Activated naive CD8-positive, alpha-beta T cell treated with anti-CD3 and anti-CD28 coated beads, Interleukin-2, amount 10 ng/mL, durations not matched to agents 7 days and 5 days (primary cell): ENCODE results near the gene SPECC1. TPM values are rescaled to one million over a fixed set of nuclear protein-coding genes. Genes with fewer than 3 reads are reported as not detected.
"Not testable (repeated sequence)": the region's sequence is repeated elsewhere in the genome, so short reads cannot be mapped to it uniquely, and the experiment has no call there.

ENCODE experiments used
- ATAC-seq: fragments of 150-1000 bp; cut with Tn5 transposase; one replicate; pipeline ENCODE4 v1.10.0; 2021; ENCODE audit warnings: low read depth, moderate library complexity
- POLR2A ChIA-PET: fragments of 350-600 bp; sonication (Branson Sonifier 250); formaldehyde crosslinking; loops from one replicate; lab custom pipeline; 2021; ENCODE audit warnings: antibody characterized with exemption; lab: Charles Lee
- DNase-seq: peaks from one replicate; pipeline ENCODE4 v3.0.0; 2021
- H3K27ac Mint-ChIP-seq: one replicate; pipeline ENCODE4 v1.8.0; 2022; ENCODE audit warnings: mild to moderate bottlenecking, mixed read lengths
- H3K27me3 Mint-ChIP-seq: one replicate; pipeline ENCODE4 v1.8.0; 2022; ENCODE audit warnings: mild to moderate bottlenecking, moderate library complexity, mixed read lengths
- H3K36me3 Mint-ChIP-seq: one replicate; pipeline ENCODE4 v1.8.0; 2021; ENCODE audit warnings: mild to moderate bottlenecking, mixed read lengths
- H3K4me1 Mint-ChIP-seq: one replicate; pipeline ENCODE4 v1.8.0; 2021; ENCODE audit warnings: mixed read lengths
- H3K4me3 Mint-ChIP-seq: one replicate; pipeline ENCODE4 v1.8.0; 2022; ENCODE audit warnings: mild to moderate bottlenecking, moderate library complexity, mixed read lengths
- H3K9me3 Mint-ChIP-seq: one replicate; pipeline ENCODE4 v1.8.0; 2021; ENCODE audit warnings: mixed read lengths
- total RNA-seq, 2 experiments: library from RNA; stranded (reverse); gene quantifications; one replicate each; pipeline ENCODE4 v1.2.3, GENCODE V29; 2021

Gene SPECC1
- total RNA-seq, 2 experiments from 2014 or later, result 8.3 to 10.0 TPM

- POLR2A ChIA-PET, result no interaction called here
- peaks cover 3% of the 10 kb centered on the region for H3K9me3 Mint-ChIP-seq
- ATAC-seq, result no peak
- no peak for DNase-seq
- H3K4me1 Mint-ChIP-seq, result no peaks in the 10 kb centered on the region
- H3K27ac Mint-ChIP-seq, result no peak overlapping the region
- H3K36me3 Mint-ChIP-seq, result no peaks in the 10 kb centered on the region
- H3K27me3 Mint-ChIP-seq, result peaks cover 20% of the 10 kb centered on the region
- H3K4me3 Mint-ChIP-seq, result no peak overlapping the region
Measured at GRCh38 chr17:20216853-20217252, 207.7 kb downstream of the SPECC1 start.

DNA sequence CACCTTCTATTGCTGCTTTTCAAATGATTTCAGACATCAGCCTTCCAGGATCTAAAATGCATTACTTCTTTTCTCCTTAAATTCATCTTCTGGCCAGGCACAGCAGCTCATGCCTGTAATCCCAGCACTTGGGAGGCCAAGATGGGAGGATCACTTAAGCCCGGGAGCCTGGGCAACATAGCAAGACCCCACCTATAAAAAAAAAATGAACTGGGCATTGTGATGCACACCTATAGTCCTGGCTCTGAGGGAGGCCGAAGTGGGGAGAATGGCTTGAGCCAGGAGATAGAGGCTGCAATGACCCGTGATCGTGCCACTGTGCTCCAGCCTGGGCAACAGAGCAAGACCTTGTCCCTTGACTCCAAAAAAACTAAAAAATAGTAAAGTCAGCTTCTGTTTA lies 208.5 kb downstream of the SPECC1 start:
- no peak overlapping the region for H3K4me3 Mint-ChIP-seq
- H3K36me3 Mint-ChIP-seq, result no peaks in the 10 kb centered on the region
- peaks cover 20% of the 10 kb centered on the region for H3K27me3 Mint-ChIP-seq

DNA sequence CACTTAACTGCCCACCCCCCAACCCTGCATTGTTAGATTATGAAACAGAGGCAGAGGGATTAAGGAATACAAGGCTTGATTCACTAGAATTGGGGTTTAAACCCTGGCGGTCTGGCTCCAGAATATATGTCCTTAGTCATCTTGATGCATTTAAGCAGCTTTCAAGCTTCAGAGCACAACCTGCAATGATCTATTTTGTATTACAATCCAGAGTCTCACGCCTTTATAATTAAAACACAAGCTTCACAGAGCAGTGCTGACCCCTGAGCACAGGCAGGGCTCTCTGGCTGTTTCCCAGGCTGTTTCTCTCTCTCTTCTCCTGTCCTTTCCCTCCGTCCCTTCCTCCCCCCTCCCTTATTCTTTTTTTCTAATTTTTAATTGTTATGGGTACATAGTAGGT lies 209.1 kb downstream of the SPECC1 start:
- ATAC-seq, result no peak
- POLR2A ChIA-PET, result no interaction called here
- no peak for DNase-seq
- H3K4me3 Mint-ChIP-seq, result no peak overlapping the region
- no peak overlapping the region for H3K27ac Mint-ChIP-seq
- no peaks in the 10 kb centered on the region for H3K4me1 Mint-ChIP-seq
- H3K36me3 Mint-ChIP-seq, result no peaks in the 10 kb centered on the region
- no peaks in the 10 kb centered on the region for H3K9me3 Mint-ChIP-seq
- H3K27me3 Mint-ChIP-seq, result peaks cover 18% of the 10 kb centered on the region

More for the DNA sequence above, 208.5 kb downstream of the SPECC1 start:
- DNase-seq (no peak), ATAC-seq (no peak)
- Mint-ChIP-seq H3K27ac (no peak overlapping the region), H3K9me3 (no peaks in the 10 kb centered on the region), H3K4me1 (no peaks in the 10 kb centered on the region)
- POLR2A ChIA-PET, result no interaction called here

DNA sequence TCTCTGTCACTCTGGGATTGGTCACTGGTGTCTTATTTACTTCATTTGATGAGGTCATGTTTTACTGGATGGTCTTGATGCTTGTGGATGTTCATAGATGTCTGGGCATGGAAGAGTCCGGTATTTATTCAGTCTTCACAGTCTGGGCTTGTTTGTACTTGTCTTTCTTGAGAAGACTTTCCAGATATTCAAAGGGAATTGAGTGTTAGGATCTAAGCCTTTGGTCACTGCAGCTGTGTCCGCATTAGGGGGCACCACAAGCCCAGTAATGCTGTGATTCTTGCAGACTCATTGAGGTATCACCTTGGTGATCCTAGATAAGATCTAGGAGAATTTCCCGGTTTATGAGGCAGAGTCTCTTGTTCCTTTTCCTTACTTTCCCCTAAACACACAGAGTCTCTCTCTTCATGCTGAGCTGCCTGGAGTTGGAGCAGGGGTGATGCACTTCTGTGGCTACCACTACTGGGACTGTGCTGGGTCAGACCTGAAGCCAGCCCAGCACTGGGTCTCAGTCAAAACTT lies 214.7 kb downstream of the SPECC1 start:
- ATAC-seq (no peak), DNase-seq (no peak)
- Mint-ChIP-seq H3K4me3 (no peak overlapping the region), H3K27me3 (peaks cover 18% of the 10 kb centered on the region), H3K9me3 (no peaks in the 10 kb centered on the region), H3K4me1 (peaks cover 6% of the 10 kb centered on the region), H3K27ac (no peak overlapping the region), H3K36me3 (no peaks in the 10 kb centered on the region)
- POLR2A ChIA-PET, result interaction anchor here (0.7 kb wide), 1 partner anchor 74 kb away, joined by 7 read pairs; no protein-coding TSS in a partner anchor

DNA sequence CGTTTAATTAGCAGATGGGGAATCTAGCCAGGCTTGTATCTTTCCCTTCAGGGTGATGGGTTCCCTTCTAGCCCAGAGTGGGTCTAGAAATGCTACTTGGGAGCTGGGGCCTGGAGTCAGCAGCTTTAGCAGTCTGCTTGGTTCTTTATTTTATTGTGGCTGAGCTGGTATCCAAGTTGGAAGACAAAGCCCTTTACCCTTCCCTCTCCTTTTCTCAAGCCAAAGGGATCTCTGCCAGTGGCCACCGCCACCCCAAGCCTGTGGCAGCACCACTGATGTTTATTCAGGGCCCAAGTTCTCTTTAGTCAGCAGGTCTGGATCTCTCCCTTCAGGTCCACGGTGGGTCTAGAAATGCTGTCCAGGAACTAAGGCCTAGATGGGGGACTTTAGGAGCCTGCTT lies 215.2 kb downstream of the SPECC1 start:
- H3K4me3 Mint-ChIP-seq, result no peak overlapping the region
- DNase-seq, result no peak
- ATAC-seq, result no peak
- H3K4me1 Mint-ChIP-seq, result peaks cover 6% of the 10 kb centered on the region
- H3K36me3 Mint-ChIP-seq, result no peaks in the 10 kb centered on the region
- POLR2A ChIA-PET, result no interaction called here
- peaks cover 17% of the 10 kb centered on the region for H3K27me3 Mint-ChIP-seq
- H3K27ac Mint-ChIP-seq, result no peak overlapping the region
- no peaks in the 10 kb centered on the region for H3K9me3 Mint-ChIP-seq

DNA sequence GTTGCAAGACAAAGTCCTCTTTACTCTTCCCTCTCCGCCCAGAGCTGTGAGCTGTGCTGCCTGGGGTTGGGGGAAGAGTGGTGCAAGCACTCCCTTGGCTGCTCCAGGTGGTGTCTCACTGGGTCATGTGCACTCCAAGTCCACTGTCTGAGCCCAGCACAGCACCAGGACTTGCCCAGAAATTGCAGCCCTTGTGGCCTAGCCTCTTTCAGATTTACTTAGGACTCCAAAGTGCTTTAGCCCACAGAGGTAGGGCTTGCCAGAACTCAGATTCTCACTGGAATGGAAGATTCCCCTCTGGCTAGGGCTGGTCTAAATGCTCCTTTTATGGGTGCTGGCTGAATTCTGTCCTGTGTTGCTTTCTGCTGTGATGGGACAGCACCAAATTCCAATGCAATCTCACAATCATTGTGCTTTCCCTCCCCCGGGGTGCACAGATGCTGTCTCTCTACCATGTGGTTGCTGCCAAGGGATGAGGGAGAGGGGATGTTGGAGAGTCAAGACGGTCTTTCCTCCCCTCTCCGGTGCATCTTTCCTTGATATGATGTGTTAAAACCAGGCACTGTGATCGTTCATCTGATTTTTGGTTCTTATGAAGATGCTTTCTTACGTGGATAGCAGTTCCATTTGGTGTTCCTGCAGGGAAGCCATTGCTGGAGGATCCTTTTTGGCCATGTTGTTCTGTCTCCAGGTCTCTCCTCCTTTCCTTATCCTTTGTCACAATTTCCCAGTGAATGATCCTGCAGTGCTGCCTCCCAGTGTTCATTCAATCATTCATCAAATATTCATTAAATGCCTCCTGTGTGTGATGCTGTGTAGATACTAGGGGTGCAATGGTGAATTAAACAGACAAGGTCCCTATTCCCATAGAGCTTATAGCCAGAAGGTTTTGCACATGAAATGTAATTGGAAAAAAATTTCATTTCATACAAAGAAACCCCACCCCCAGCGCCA lies 216.3 kb downstream of the SPECC1 start:
- POLR2A ChIA-PET, result no interaction called here
- Mint-ChIP-seq H3K9me3 (no peaks in the 10 kb centered on the region), H3K4me3 (no peak overlapping the region), H3K27ac (no peak overlapping the region), H3K27me3 (peaks cover 9% of the 10 kb centered on the region), H3K36me3 (no peaks in the 10 kb centered on the region), H3K4me1 (peaks cover 6% of the 10 kb centered on the region)
- no peak for DNase-seq
- no peak for ATAC-seq

DNA sequence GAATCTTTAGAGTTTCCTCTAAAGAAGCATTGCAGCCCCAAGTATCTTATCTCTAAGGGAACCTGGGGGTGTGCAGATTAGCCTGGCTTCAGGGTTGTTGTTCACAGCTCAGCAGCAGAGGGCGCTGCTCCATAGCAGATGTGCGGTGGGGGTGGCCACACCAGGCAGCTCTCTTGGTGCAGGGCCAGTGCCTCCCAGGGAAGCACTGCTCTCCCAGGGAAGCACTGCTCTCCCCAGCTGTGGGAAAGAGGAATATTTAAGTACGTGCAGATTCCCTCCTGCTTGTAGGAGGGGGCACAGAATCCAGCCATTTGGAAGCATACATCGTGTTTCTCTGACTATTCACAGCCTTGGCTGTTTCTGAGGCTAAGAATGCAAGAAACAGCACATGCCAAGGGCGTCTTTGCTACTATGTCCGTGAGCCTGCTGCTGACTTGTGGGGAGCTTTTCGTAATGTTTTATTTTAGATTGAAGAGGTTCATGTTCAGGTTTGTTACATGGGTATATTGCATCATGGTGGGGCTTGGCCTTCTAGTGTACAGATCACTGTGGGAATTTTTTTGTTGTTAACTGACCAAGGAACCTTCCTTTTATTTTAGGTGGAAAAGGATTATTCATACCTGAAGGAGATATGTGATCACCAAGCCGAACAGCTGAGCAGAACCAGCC lies 217.8 kb downstream of the SPECC1 start:
- Mint-ChIP-seq H3K36me3 (no peaks in the 10 kb centered on the region), H3K4me3 (no peak overlapping the region), H3K27ac (peak overlapping the region; percentile 65), H3K9me3 (no peaks in the 10 kb centered on the region), H3K27me3 (no peaks in the 10 kb centered on the region), H3K4me1 (peaks cover 6% of the 10 kb centered on the region)
- ATAC-seq (peak; percentile 99), DNase-seq (peak; percentile 87)
- POLR2A ChIA-PET, result interaction anchor here (1.0 kb wide), 1 partner anchor 94 kb away, joined by 3 read pairs; no protein-coding TSS in a partner anchor

DNA sequence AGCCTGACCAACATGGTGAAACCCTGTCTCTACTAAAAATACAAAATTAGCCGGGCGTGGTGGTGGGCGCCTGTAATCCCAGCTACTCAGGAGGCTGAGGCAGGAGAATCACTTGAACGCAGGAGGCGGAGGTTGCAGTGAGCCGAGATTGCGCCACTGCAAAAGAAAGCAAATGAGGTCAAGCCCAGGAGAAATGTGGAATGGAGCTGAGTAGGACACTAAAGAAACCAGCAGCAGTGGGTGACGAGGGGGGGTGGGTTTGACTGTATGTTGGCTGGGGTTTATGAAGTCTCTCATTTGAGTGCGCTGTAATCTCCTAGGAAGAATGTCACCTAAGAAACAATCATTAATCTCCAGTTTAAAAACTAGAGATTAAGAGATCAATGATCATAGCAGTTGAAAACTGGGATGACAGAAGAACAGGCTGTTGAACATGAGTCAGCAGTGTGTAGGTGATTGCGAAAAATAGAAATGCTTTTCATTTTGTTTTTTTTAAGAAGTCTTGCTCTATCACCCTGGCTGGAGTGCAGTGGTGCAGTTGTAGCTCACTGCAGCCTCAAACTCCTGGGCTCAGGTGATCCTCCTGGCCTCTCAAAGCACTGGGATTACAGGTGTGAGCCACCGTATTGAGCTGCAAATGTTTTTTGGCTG lies 218.7 kb downstream of the SPECC1 start:
- H3K27ac Mint-ChIP-seq, H3K27me3 Mint-ChIP-seq, DNase-seq, POLR2A ChIA-PET, H3K4me3 Mint-ChIP-seq, H3K4me1 Mint-ChIP-seq, H3K9me3 Mint-ChIP-seq, H3K36me3 Mint-ChIP-seq, ATAC-seq: not testable (repeated sequence)

DNA sequence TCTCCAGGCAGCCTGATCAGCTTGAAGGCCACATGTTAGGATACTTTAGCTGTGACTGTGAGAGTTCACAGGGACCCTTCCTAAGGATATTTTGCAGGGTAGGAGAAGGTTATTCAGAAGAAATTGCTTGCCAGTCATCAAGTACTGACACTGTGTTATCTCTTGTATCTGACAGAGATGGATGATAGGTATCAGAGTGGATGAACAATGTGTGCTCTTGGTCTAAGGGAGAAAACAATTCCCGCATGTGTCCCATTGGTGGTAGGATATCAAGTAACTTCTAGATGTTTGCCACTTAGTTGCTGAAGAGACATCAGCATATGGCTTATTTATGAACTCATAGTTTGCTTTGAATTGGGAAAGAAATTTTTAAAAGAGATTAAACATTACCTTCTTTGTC lies 219.3 kb downstream of the SPECC1 start:
- ATAC-seq (no peak), DNase-seq (no peak)
- POLR2A ChIA-PET, result no interaction called here
- Mint-ChIP-seq H3K4me3 (no peak overlapping the region), H3K27ac (no peak overlapping the region), H3K36me3 (no peaks in the 10 kb centered on the region), H3K4me1 (peaks cover 10% of the 10 kb centered on the region), H3K9me3 (no peaks in the 10 kb centered on the region), H3K27me3 (no peaks in the 10 kb centered on the region)

GRCh38 chr17:20228860-20229259 lies 219.7 kb downstream of the SPECC1 start:
- Mint-ChIP-seq H3K4me1 (peaks cover 12% of the 10 kb centered on the region), H3K9me3 (no peaks in the 10 kb centered on the region), H3K36me3 (no peaks in the 10 kb centered on the region), H3K27me3 (no peaks in the 10 kb centered on the region), H3K4me3 (no peak overlapping the region), H3K27ac (no peak overlapping the region)
- POLR2A ChIA-PET, result no interaction called here
- DNase-seq, result no peak
- ATAC-seq, result no peak

- DNase-seq (no peak), ATAC-seq (no peak)
- H3K9me3 Mint-ChIP-seq, result no peaks in the 10 kb centered on the region
- no peak overlapping the region for H3K27ac Mint-ChIP-seq
- POLR2A ChIA-PET, result interaction anchor here (0.5 kb wide), 1 partner anchor 39 kb away, joined by 7 read pairs; no protein-coding TSS in a partner anchor
- H3K4me1 Mint-ChIP-seq, result peaks cover 22% of the 10 kb centered on the region
- H3K36me3 Mint-ChIP-seq, result peaks cover 4% of the 10 kb centered on the region
- no peak overlapping the region for H3K4me3 Mint-ChIP-seq
- no peaks in the 10 kb centered on the region for H3K27me3 Mint-ChIP-seq
Measured at GRCh38 chr17:20230924-20231323, 221.8 kb downstream of the SPECC1 start.

DNA sequence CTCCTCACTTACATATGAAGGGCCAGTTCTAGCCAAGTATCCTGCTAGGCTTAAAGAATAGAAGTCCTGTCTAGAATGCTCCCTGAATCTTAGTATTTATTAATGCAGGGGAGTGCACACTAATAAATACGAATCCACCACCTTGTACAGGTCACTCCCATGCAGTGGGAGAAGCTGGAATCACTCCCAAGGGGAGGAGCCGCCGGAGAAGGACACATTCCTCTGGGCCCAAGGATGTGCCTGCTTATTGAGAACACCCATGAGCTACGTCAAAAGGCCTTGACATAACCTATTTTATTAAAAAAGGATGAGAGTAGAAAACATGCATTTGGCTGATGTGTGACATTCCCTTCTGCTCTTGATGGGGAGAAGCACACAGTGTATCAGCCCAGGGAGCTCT lies 223.5 kb downstream of the SPECC1 start:
- H3K36me3 Mint-ChIP-seq, result peaks cover 4% of the 10 kb centered on the region
- no peak for ATAC-seq
- H3K4me1 Mint-ChIP-seq, result peaks cover 18% of the 10 kb centered on the region
- POLR2A ChIA-PET, result interaction anchor here (1.1 kb wide), 1 partner anchor 43 kb away, joined by 3 read pairs; no protein-coding TSS in a partner anchor
- H3K27ac Mint-ChIP-seq, result no peak overlapping the region
- no peak for DNase-seq
- no peak overlapping the region for H3K4me3 Mint-ChIP-seq
- no peaks in the 10 kb centered on the region for H3K27me3 Mint-ChIP-seq
- no peaks in the 10 kb centered on the region for H3K9me3 Mint-ChIP-seq

GRCh38 chr17:20234276-20234675 lies 225.1 kb downstream of the SPECC1 start:
- POLR2A ChIA-PET, result interaction anchor here (0.9 to 1.2 kb wide), 4 partner anchors 13 to 41 kb away, joined by 3 to 5 read pairs (median 4); no protein-coding TSS in a partner anchor
- ATAC-seq, result peak; percentile 99
- H3K27me3 Mint-ChIP-seq, result no peaks in the 10 kb centered on the region
- H3K9me3 Mint-ChIP-seq, result no peaks in the 10 kb centered on the region
- H3K4me3 Mint-ChIP-seq, result peak overlapping the region; percentile 49
- peaks cover 18% of the 10 kb centered on the region for H3K4me1 Mint-ChIP-seq
- DNase-seq, result peak; percentile 38
- H3K27ac Mint-ChIP-seq, result peak overlapping the region; percentile 90
- H3K36me3 Mint-ChIP-seq, result peaks cover 4% of the 10 kb centered on the region
